Uterus (tissue), 2 donors: ENCODE data around the gene OTOR.

ENCODE experiments used
- POLR2A ChIP-seq, 2 donors: fragments of 450-650 bp; IDR thresholded peaks; one replicate each; pipeline ENCODE4 v1.6.1; 2016; ENCODE audit warnings: antibody characterized with exemption in 2 of 2, mild to moderate bottlenecking in 1 of 2, moderate library complexity in 1 of 2
- TF ChIP-seq, protein P1 (sequence below), 4 experiments: fragments of 200-600 bp in 2 of 4; fragments of 450-650 bp in 2 of 4; sonication (generic) in 2 of 4; IDR thresholded peaks; one replicate each; pipeline ENCODE4 v1.5.1; 2016 to 2019; ENCODE audit warnings: antibody characterized with exemption in 4 of 4, mild to moderate bottlenecking in 2 of 4, moderate library complexity in 1 of 4

DNA sequence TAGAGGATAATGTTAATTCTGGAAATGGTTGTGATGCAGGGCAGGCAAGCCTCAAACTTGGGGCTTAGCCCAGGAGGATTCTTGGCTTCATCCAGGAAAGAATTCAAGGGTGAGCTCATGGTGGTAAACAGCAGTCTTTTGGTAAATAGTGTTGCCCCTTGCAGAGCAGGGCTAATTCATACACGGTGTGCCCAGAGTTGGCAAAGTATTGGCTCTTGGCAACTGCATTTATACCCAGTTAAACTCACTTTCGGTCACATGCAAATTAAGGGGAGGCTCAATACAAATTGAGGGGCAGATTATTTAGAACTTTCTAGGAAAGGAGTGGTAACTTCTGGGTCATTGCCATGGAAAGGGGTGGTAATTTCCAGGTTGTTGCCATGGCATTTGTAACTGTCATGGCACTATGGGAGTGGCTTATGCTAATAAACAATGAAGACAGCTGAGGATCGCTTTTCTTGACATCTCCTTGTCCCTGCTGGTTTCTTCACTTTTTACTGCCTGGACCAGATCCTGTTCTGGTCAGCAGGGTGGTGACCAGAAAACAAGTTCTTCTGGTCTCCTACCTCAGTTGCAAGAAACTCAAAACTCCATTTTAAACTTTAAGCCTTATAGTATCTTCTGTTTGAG lies 3.9 kb upstream of the OTOR start:
- TF ChIP-seq, protein P1, sequence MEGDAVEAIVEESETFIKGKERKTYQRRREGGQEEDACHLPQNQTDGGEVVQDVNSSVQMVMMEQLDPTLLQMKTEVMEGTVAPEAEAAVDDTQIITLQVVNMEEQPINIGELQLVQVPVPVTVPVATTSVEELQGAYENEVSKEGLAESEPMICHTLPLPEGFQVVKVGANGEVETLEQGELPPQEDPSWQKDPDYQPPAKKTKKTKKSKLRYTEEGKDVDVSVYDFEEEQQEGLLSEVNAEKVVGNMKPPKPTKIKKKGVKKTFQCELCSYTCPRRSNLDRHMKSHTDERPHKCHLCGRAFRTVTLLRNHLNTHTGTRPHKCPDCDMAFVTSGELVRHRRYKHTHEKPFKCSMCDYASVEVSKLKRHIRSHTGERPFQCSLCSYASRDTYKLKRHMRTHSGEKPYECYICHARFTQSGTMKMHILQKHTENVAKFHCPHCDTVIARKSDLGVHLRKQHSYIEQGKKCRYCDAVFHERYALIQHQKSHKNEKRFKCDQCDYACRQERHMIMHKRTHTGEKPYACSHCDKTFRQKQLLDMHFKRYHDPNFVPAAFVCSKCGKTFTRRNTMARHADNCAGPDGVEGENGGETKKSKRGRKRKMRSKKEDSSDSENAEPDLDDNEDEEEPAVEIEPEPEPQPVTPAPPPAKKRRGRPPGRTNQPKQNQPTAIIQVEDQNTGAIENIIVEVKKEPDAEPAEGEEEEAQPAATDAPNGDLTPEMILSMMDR (IDR thresholded peaks at IDR 0.05): no peak
- no peak for TF ChIP-seq POLR2A (IDR thresholded peaks at IDR 0.05)
